Activated T-helper 9 cell treated with anti-CD3 and anti-CD28 coated beads, Interleukin-2, amount 50 U/mL, for 16 hours (primary cell): ENCODE measurements around the gene CALHM3.

ENCODE experiments used
- DNase-seq: peaks from one replicate; pipeline ENCODE4 v3.0.0-alpha.2; 2020; ENCODE audit warnings: low read depth

CALHM3 gene

GRCh38 chr10:103449208-103450144, 29.6 kb downstream of the CALHM3 start:
- DNase-seq = no peak

- no peak for DNase-seq
These were observed 30.3 kb downstream of the CALHM3 start for GRCh38 chr10:103448746-103449145.

- DNase-seq = no peak
These were observed 31.9 kb downstream of the CALHM3 start for GRCh38 chr10:103447187-103447586.

- DNase-seq = no peak
These were observed 33.1 kb downstream of the CALHM3 start for GRCh38 chr10:103445767-103446567.

- no peak for DNase-seq
These were observed 33.7 kb downstream of the CALHM3 start for GRCh38 chr10:103445366-103445765.

GRCh38 chr10:103444478-103444877, 34.6 kb downstream of the CALHM3 start:
- DNase-seq = no peak

- no peak for DNase-seq
These were observed 35.4 kb downstream of the CALHM3 start for GRCh38 chr10:103443475-103444185.

- DNase-seq = no peak
These were observed 37.0 kb downstream of the CALHM3 start for GRCh38 chr10:103442031-103442461.

GRCh38 chr10:103441611-103442010, 37.4 kb downstream of the CALHM3 start:
- no peak for DNase-seq

- DNase-seq = no peak
These were observed 37.8 kb downstream of the CALHM3 start for GRCh38 chr10:103441206-103441605.

- no peak for DNase-seq
These were observed 38.6 kb downstream of the CALHM3 start for GRCh38 chr10:103440416-103440815.

- no peak for DNase-seq
These were observed 39.3 kb downstream of the CALHM3 start for GRCh38 chr10:103439776-103440175.

GRCh38 chr10:103433858-103434257, 45.2 kb downstream of the CALHM3 start:
- DNase-seq = no peak

- DNase-seq = no peak
These were observed 47.1 kb downstream of the CALHM3 start for GRCh38 chr10:103431902-103432301.

GRCh38 chr10:103429647-103430046, 49.4 kb downstream of the CALHM3 start:
- DNase-seq = no peak

- DNase-seq = no peak
These were observed 49.9 kb downstream of the CALHM3 start for GRCh38 chr10:103428989-103429643.

GRCh38 chr10:103427866-103428265, 51.2 kb downstream of the CALHM3 start:
- no peak for DNase-seq

GRCh38 chr10:103423748-103424147, 55.3 kb downstream of the CALHM3 start:
- DNase-seq = no peak
